GM19324 (cell line): ENCODE results near the gene PARD6A.
A peak's percentile ranks its signal among the peaks of the same experiment; 100 is the strongest.

Experiments used
- ATAC-seq: cut with Tn5 transposase; IDR thresholded peaks from one replicate; pipeline ENCODE4 v1.9.1; 2021; ENCODE audit warnings: mild to moderate bottlenecking, moderate library complexity; ENCODE audit not compliant: unreplicated experiment, low FRiP score

Gene PARD6A

DNA sequence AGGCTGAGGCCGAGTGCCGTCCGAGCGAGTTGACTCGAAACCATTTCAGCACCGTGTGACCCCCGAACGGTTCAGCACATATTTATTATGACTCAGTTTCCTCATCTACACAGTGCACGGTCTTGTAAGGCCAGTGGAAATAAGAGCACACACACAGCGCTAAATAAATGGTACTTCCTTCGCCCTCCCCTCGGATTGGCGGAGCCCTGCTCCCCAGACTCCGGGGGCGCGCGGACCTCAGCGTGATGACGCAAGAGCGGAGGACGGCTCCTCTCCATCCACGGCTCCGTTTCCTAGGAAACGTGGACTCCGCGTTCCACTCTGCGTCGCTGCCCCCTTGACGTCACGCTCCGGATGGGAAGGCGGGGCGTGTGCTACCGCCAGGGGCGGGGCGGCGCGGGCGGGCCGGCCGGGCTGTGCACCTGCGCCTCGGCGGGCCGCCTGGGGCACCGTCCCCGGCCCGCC lies at the start of gene PARD6A:
TSS of gene PARD6A (plus strand) at position 397 of the 465 bp plus-strand sequence. CDS start 79 bp downstream, outside the sequence.
- peak; percentile 79 for ATAC-seq

GRCh38 chr16:67613808-67614207 lies 47.0 kb upstream of the PARD6A start:
- no peak for ATAC-seq

GRCh38 chr16:67628216-67628615 lies 32.5 kb upstream of the PARD6A start:
- ATAC-seq: no peak

GRCh38 chr16:67632415-67633172 lies 28.2 kb upstream of the PARD6A start:
- no peak for ATAC-seq

- ATAC-seq: no peak
These were observed 24.0 kb upstream of the PARD6A start for GRCh38 chr16:67636713-67637112.

- ATAC-seq: no peak
These were observed 23.1 kb upstream of the PARD6A start for GRCh38 chr16:67637625-67638024.

- ATAC-seq: no peak
These were observed 18.7 kb upstream of the PARD6A start for GRCh38 chr16:67641779-67642708.

- no peak for ATAC-seq
These were observed 16.7 kb upstream of the PARD6A start for GRCh38 chr16:67644038-67644437.

GRCh38 chr16:67645397-67646121 lies 15.2 kb upstream of the PARD6A start:
- ATAC-seq: no peak

DNA sequence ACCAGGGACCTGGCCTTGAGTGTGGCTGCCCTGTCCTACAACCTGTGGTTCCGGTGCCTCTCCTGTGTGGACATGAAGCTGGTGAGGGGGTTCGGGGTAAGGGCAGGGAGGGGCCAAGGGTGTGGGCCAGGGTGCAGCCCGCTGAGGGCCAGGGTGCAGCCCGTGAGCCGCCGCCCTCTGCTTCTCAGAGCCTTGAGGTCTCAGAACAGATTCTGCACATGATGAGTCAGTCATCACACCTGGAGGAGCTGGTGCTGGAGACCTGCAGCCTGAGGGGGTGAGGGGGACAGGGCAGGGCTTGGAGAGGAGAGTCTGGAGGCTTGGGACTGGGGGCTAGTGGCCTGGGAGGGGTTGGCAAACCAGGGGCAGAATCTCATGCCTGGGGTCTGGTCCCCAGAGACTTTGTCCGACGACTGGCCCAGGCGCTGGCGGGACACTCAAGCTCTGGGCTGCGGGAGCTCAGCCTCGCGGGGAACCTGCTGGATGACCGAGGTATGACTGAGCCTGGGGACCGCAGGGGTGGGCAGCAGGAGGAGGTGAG lies 13.6 kb upstream of the PARD6A start:
- ATAC-seq: no peak

DNA sequence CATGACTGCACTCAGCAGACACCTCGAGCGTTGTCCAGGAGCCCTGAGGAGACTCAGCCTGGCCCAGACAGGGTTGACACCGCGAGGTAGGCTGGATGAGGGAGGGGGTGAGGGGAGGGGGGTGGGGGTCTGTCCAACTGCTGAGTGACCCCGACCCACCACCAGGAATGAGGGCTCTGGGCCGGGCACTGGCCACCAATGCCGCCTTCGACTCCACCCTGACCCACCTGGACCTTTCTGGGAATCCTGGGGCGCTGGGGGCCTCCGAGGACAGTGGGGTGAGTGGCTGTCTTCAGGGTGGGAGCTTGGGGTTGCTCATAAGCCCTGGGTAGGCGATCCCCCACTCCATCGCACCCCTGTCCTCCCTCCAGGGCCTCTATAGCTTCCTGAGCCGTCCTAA lies 13.1 kb upstream of the PARD6A start:
- ATAC-seq: no peak

DNA sequence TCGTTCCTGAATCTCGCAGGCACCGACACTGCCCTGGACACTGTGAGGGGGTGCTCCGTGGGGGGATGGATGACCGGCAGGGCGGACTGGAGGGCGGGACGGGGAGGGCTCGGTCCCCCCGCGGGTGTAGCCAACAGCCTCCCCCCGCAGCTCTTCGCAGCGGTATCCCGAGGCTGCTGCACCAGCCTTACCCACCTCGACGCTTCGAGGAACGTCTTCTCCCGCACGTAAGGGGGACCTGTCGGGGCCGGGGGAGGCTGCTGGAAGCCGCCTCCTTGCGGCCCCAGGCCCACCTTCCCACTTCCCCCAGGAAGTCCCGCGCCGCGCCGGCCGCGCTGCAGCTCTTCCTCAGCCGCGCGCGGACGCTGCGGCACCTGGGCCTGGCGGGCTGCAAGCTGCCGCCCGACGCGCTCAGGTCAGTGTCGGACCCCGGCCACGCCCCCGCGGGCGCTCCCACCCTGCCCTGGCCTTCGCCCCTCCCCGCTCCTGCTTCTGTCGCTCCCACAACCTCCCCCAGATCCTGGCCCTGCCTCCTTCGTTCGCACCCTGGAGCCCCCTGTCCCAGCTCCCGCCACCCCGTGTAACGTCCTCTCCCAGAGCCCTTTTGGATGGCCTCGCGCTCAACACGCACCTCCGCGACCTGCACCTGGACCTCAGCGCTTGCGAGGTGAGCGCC lies 12.5 kb upstream of the PARD6A start:
- no peak for ATAC-seq

GRCh38 chr16:67648764-67649407 lies 11.9 kb upstream of the PARD6A start:
- no peak for ATAC-seq

GRCh38 chr16:67649494-67649931 lies 11.2 kb upstream of the PARD6A start:
- no peak for ATAC-seq

- ATAC-seq: no peak
These were observed 10.7 kb upstream of the PARD6A start for GRCh38 chr16:67650023-67650422.

DNA sequence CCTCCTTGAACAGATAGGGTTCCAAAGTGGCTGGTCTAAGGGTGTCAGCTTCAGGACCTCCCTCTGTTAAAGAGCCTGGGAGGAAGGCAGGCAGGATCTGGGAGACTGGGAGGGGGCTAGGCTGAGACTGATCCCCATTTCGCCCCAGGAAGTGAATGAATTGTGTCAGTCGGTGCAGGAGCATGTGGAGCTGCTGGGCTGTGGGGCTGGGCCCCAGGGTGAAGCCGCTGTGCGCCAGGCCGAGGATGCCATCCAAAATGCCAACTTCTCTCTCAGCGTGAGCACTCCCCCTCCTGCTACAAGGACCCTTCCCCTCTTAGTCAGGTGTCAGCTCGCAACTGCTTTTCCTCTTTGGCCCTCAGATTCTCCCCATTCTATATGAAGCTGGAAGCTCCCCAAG lies 9.7 kb upstream of the PARD6A start:
- ATAC-seq: no peak

DNA sequence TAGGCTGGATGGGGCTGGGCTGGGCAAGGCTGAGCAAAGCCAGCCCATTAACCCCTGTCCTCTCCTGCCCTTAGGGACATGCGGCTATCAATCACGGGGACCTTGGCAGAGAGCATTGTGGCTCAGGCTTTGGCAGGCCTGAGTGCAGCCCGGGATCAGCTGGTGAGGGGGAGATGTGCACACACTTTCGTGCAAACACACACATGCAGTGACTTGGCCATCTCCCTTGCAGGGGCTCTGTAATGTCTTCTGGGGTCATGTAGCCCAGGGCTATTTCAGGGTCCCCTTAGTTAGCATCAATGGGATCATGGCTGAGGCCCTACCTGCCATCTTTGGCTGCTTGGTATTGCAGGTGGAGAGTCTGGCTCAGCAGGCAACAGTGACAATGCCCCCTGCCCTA lies 8.9 kb upstream of the PARD6A start:
- no peak for ATAC-seq

GRCh38 chr16:67652578-67653127 lies 8.1 kb upstream of the PARD6A start:
- ATAC-seq: no peak

DNA sequence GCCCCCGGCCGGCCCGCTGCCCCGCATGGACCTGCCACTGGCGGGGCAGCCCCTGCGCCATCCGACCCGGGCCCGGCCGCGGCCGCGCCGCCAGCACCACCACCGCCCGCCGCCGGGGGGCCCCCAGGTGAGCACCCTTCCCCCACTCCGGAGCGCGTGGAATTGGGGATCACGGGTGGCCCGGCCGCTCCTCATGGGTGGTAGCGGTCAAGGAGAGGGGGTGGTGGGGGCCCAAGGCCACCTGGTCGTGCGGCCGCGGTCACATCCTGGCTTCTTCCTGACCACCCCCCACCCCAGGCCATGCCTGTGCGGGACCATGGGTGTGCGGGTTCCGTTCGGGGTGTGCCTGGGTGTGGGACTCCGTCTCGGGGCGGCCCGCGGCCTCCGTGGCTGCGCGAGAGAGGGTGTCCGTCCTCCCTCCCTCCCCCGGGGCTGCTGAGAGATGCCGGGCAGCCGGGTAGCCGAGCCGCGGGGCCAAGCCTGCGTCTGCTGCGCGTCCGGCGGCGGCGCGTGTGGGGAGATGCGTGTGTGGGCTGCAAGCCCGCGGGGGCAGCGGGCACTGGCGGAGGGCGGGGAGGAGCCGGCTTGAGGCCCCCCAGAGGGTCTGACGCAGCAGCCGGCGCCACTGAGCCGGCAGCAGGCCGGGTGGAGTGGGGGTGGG lies 7.5 kb upstream of the PARD6A start:
- ATAC-seq: no peak
